H9 (cell line): ENCODE data around the gene MIGA2. TPM values are rescaled to one million over a fixed set of nuclear protein-coding genes. Genes with fewer than 3 reads are reported as not detected.

Experiments
- DNase-seq: peaks from one replicate; pipeline ENCODE4 v3.0.0-alpha.2; 2017
- H2AFZ ChIP-seq: one replicate; pipeline ENCODE4 v1.6.1; 2013; ENCODE audit warnings: mild to moderate bottlenecking, low read length, control low read depth, moderate library complexity
- H2AK5ac ChIP-seq: 2 replicates; pipeline ENCODE4 v1.6.1; 2013; ENCODE audit warnings: low read length, control low read depth, mixed read lengths; ENCODE audit not compliant: insufficient read length
- H2BK120ac ChIP-seq: one replicate; pipeline ENCODE4 v1.6.1; 2013; ENCODE audit warnings: low read depth, mild to moderate bottlenecking, low read length, control low read depth, inconsistent platforms; ENCODE audit not compliant: poor library complexity, severe bottlenecking
- H2BK12ac ChIP-seq: 2 replicates; pipeline ENCODE4 v1.6.1; 2013; ENCODE audit warnings: low read length, control low read depth, mixed read lengths, low read depth; ENCODE audit not compliant: insufficient read length
- H2BK15ac ChIP-seq: 2 replicates; pipeline ENCODE4 v1.6.1; 2013; ENCODE audit warnings: low read depth, low read length, control low read depth
- H2BK20ac ChIP-seq: one replicate; pipeline ENCODE4 v1.6.1; 2013; ENCODE audit warnings: low read depth, mild to moderate bottlenecking, low read length, control low read depth, inconsistent platforms; ENCODE audit not compliant: poor library complexity, severe bottlenecking
- H2BK5ac ChIP-seq: 2 replicates; pipeline ENCODE4 v1.6.1; 2013; ENCODE audit warnings: low read length, control low read depth, mixed read lengths; ENCODE audit not compliant: insufficient read length
- H3K14ac ChIP-seq: 2 replicates; pipeline ENCODE4 v1.6.1; 2013; ENCODE audit warnings: low read length, control low read depth; ENCODE audit not compliant: insufficient read depth
- H3K18ac ChIP-seq: 2 replicates; pipeline ENCODE4 v1.6.1; 2013; ENCODE audit warnings: low read depth, mild to moderate bottlenecking, mixed read lengths, low read length, control low read depth; ENCODE audit not compliant: insufficient read length
- H3K23ac ChIP-seq: 2 replicates; pipeline ENCODE4 v1.6.1; 2013; ENCODE audit warnings: low read length, control low read depth, mixed read lengths, low read depth; ENCODE audit not compliant: insufficient read length
- H3K23me2 ChIP-seq: 2 replicates; pipeline ENCODE4 v1.6.1; 2013; ENCODE audit warnings: low read depth, mild to moderate bottlenecking, mixed read lengths, low read length, control low read depth; ENCODE audit not compliant: insufficient read length, poor library complexity, severe bottlenecking
- H3K27ac ChIP-seq: 2 replicates; pipeline ENCODE4 v1.5.1; 2013; ENCODE audit warnings: low read length, control low read depth, mixed read lengths, low read depth; ENCODE audit not compliant: insufficient read length
- H3K27me3 ChIP-seq: 2 replicates; pipeline ENCODE4 v1.6.1; 2013; ENCODE audit warnings: low read length, control low read depth, inconsistent platforms; ENCODE audit not compliant: insufficient read depth
- H3K4ac ChIP-seq: 2 replicates; pipeline ENCODE4 v1.6.1; 2013; ENCODE audit warnings: low read depth, mild to moderate bottlenecking, control low read depth, inconsistent platforms, low read length, moderate library complexity
- H3K4me1 ChIP-seq: 2 replicates; pipeline ENCODE4 v1.6.1; 2013; ENCODE audit warnings: low read length, control low read depth, inconsistent platforms; ENCODE audit not compliant: insufficient read depth
- H3K4me2 ChIP-seq: 2 replicates; pipeline ENCODE4 v1.6.1; 2013; ENCODE audit warnings: low read length, control low read depth, mixed read lengths; ENCODE audit not compliant: insufficient read length, insufficient read depth
- H3K56ac ChIP-seq: 2 replicates; pipeline ENCODE4 v1.6.1; 2013; ENCODE audit warnings: low read depth, mild to moderate bottlenecking, mixed read lengths, low read length, control low read depth; ENCODE audit not compliant: insufficient read length
- H3K79me1 ChIP-seq: 2 replicates; pipeline ENCODE4 v1.6.1; 2013; ENCODE audit warnings: low read depth, mild to moderate bottlenecking, moderate library complexity, low read length, control low read depth, inconsistent platforms; ENCODE audit not compliant: insufficient read depth, poor library complexity, severe bottlenecking
- H3K79me2 ChIP-seq: 2 replicates; pipeline ENCODE4 v1.6.1; 2013; ENCODE audit warnings: low read length, control low read depth, inconsistent platforms; ENCODE audit not compliant: insufficient read depth
- H3K9ac ChIP-seq: 2 replicates; pipeline ENCODE4 v1.6.1; 2013; ENCODE audit warnings: low read length, control low read depth, mixed read lengths; ENCODE audit not compliant: insufficient read length; ENCODE audit errors: extremely low read depth
- H3K9me3 ChIP-seq: one replicate; pipeline ENCODE4 v1.6.1; 2013; ENCODE audit warnings: low read depth, low read length, inconsistent platforms; ENCODE audit not compliant: control insufficient read depth
- H3T11ph ChIP-seq: one replicate; pipeline ENCODE4 v1.6.1; 2013; ENCODE audit warnings: mild to moderate bottlenecking, low read length, control low read depth, inconsistent platforms
- H4K20me1 ChIP-seq: one replicate; pipeline ENCODE4 v1.6.1; 2013; ENCODE audit not compliant: control insufficient read depth, insufficient read length, insufficient read depth
- H4K5ac ChIP-seq: 2 replicates; pipeline ENCODE4 v1.6.1; 2013; ENCODE audit warnings: low read depth, mild to moderate bottlenecking, mixed read lengths, low read length, control low read depth; ENCODE audit not compliant: insufficient read length
- H4K8ac ChIP-seq: replicated peaks from 2 replicates; pipeline ENCODE4 v1.6.1; 2013; ENCODE audit warnings: low read length, control low read depth, mixed read lengths, low read depth; ENCODE audit not compliant: insufficient read length
- H4K91ac ChIP-seq: 2 replicates; pipeline ENCODE4 v1.6.1; 2013; ENCODE audit warnings: low read depth, mild to moderate bottlenecking, moderate library complexity, mixed read lengths, low read length, control low read depth; ENCODE audit not compliant: insufficient read length
- H3K27ac Mint-ChIP-seq, 3 experiments: 2 replicates in 2 of 3; 3 replicates in 1 of 3; pipeline ENCODE4 v1.8.0; 2020 to 2021; ENCODE audit warnings: mixed read lengths in 3 of 3, mild to moderate bottlenecking in 1 of 3, moderate library complexity in 1 of 3
- H3K27me3 Mint-ChIP-seq: 2 replicates; pipeline ENCODE4 v1.8.0; 2021; ENCODE audit warnings: low read depth, mild to moderate bottlenecking, moderate library complexity, mixed read lengths
- H3K36me3 Mint-ChIP-seq, 3 experiments: 2 replicates in 2 of 3; 3 replicates in 1 of 3; pipeline ENCODE4 v1.8.0; 2020 to 2021; ENCODE audit warnings: low read depth in 3 of 3, mixed read lengths in 3 of 3; ENCODE audit not compliant: insufficient read depth in 1 of 3
- H3K4me1 Mint-ChIP-seq, 2 experiments: 2 replicates each; pipeline ENCODE4 v1.8.0; 2020; ENCODE audit warnings: mixed read lengths in 2 of 2
- H3K4me3 Mint-ChIP-seq, 2 experiments: 2 replicates in 1 of 2; 3 replicates in 1 of 2; pipeline ENCODE4 v1.8.0; 2020 to 2021; ENCODE audit warnings: mild to moderate bottlenecking in 2 of 2, mixed read lengths in 2 of 2, moderate library complexity in 1 of 2
- H3K9me3 Mint-ChIP-seq, 2 experiments: 2 replicates in 1 of 2; 3 replicates in 1 of 2; pipeline ENCODE4 v1.8.0; 2020; ENCODE audit warnings: mild to moderate bottlenecking in 2 of 2, mixed read lengths in 2 of 2, moderate library complexity in 1 of 2
- CTCF ChIP-seq: fragments of 200-600 bp; sonication (generic); conservative IDR thresholded peaks from 3 replicates; pipeline ENCODE4 v1.8.0; 2021; ENCODE audit warnings: antibody characterized with exemption, mild to moderate bottlenecking
- WGBS: extraction: QIAGEN DNeasy Blood & Tissue Kit; methylation state at CpG from one replicate; pipeline ENCODE4 v1.1.7; 2013; ENCODE audit warnings: missing lambda C conversion rate, low lambda C conversion rate, mixed read lengths; ENCODE audit not compliant: insufficient read length; ENCODE audit errors: extremely low coverage; 5-methylcytosine and 5-hydroxymethylcytosine counted together
- total RNA-seq: library from RNA; stranded (reverse); gene quantifications from 2 replicates; pipeline ENCODE4 v1.2.1, GENCODE V29; 2021

MIGA2 gene
- total RNA-seq, 1 experiment from 2014 or later, result 37.8 TPM

- H3K9ac ChIP-seq, result no peak overlapping the region
- H2BK15ac ChIP-seq, result no peak overlapping the region; the same call in 1 of the 2 replicates
- H3K9me3 ChIP-seq, result no peaks in the 10 kb centered on the region
- no peak overlapping the region for H2BK12ac ChIP-seq
- H3K79me2 ChIP-seq, result no peaks in the 10 kb centered on the region
- WGBS, result no CpG with 5 or more reads among the region's 31 CpGs
- H3K27ac Mint-ChIP-seq, result peak overlapping the region in 2 of 3 experiments; percentile 24 to 57; a peak in 3 of 7 replicates
- H3T11ph ChIP-seq, result no peak overlapping the region
- H4K8ac ChIP-seq, result no peak overlapping the region
- no peak overlapping the region for H3K4me2 ChIP-seq
- H3K27me3 ChIP-seq, result no peaks in the 10 kb centered on the region
- no peak overlapping the region for H3K14ac ChIP-seq
- H3K27me3 Mint-ChIP-seq, result no peaks in the 10 kb centered on the region
- peaks cover 18 to 37% (median 34%) of the 10 kb centered on the region in 3 experiments; a peak in 6 of 7 replicates for H3K36me3 Mint-ChIP-seq
- no peaks in the 10 kb centered on the region for H3K9me3 Mint-ChIP-seq
- no peak overlapping the region for H2AK5ac ChIP-seq
- no peak for DNase-seq
- peaks cover 5% of the 10 kb centered on the region; the same call in 1 of the 2 replicates for H3K4me1 ChIP-seq
- no peak overlapping the region for H3K27ac ChIP-seq
- no peak overlapping the region for H4K5ac ChIP-seq
- no peak overlapping the region for H2AFZ ChIP-seq
- no peak overlapping the region for H3K56ac ChIP-seq
- H3K23me2 ChIP-seq, result no peaks in the 10 kb centered on the region
- H3K4me1 Mint-ChIP-seq, result peaks cover 14 to 23% of the 10 kb centered on the region in 2 experiments
- H3K4me3 Mint-ChIP-seq, result no peak overlapping the region
- no peaks in the 10 kb centered on the region for H4K20me1 ChIP-seq
- H2BK20ac ChIP-seq, result no peak overlapping the region
- no peak overlapping the region for H3K4ac ChIP-seq
- H3K18ac ChIP-seq, result no peak overlapping the region
- no peak overlapping the region for H2BK120ac ChIP-seq
- H4K91ac ChIP-seq, result no peak overlapping the region
- TF ChIP-seq CTCF, result no peak
- H3K23ac ChIP-seq, result no peak overlapping the region
- no peak overlapping the region for H2BK5ac ChIP-seq
- H3K79me1 ChIP-seq, result no peaks in the 10 kb centered on the region
These were observed 32.8 kb downstream of the MIGA2 start for GRCh38 chr9:129068990-129069861.
